Measurements from ENCODE around the gene RINT1. TPM values are rescaled to one million over a fixed set of nuclear protein-coding genes. Genes with fewer than 3 reads are reported as not detected.
A peak's percentile ranks its signal among the peaks of the same experiment; 100 is the strongest.

Gene RINT1
- total RNA-seq, 1 donor from 2014 or later = 9.0 TPM

- DNase-seq (ENCODE audit: low read depth) (no peak), FAIRE-seq (no peak)
- Histone ChIP-seq H3K4me3 (ENCODE audit: low read depth, low read length) (no peak overlapping the region), H3K27me3 (ENCODE audit: control insufficient read depth, insufficient read depth, low read length) (no peaks in the 10 kb centered on the region), H3K36me3 (ENCODE audit: control insufficient read depth, insufficient read depth, low read length) (peaks cover 2% of the 10 kb centered on the region)
- TF ChIP-seq, protein P1, sequence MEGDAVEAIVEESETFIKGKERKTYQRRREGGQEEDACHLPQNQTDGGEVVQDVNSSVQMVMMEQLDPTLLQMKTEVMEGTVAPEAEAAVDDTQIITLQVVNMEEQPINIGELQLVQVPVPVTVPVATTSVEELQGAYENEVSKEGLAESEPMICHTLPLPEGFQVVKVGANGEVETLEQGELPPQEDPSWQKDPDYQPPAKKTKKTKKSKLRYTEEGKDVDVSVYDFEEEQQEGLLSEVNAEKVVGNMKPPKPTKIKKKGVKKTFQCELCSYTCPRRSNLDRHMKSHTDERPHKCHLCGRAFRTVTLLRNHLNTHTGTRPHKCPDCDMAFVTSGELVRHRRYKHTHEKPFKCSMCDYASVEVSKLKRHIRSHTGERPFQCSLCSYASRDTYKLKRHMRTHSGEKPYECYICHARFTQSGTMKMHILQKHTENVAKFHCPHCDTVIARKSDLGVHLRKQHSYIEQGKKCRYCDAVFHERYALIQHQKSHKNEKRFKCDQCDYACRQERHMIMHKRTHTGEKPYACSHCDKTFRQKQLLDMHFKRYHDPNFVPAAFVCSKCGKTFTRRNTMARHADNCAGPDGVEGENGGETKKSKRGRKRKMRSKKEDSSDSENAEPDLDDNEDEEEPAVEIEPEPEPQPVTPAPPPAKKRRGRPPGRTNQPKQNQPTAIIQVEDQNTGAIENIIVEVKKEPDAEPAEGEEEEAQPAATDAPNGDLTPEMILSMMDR (IDR thresholded peaks at IDR 0.05; ENCODE audit: insufficient read depth, low read length, severe bottlenecking) = no peak
Measured at GRCh38 chr7:105610165-105610930, 78.3 kb downstream of the RINT1 start.

- TF ChIP-seq, protein P1 (IDR thresholded peaks at IDR 0.05; ENCODE audit: insufficient read depth, low read length, severe bottlenecking) = no peak
- DNase-seq (ENCODE audit: low read depth) (peak; percentile 3), FAIRE-seq (no peak)
- Histone ChIP-seq H3K4me3 (ENCODE audit: low read depth, low read length) (no peak overlapping the region), H3K27me3 (ENCODE audit: control insufficient read depth, insufficient read depth, low read length) (no peaks in the 10 kb centered on the region), H3K36me3 (ENCODE audit: control insufficient read depth, insufficient read depth, low read length) (peaks cover 2% of the 10 kb centered on the region)
Measured at GRCh38 chr7:105611856-105612775, 80.1 kb downstream of the RINT1 start.

DNA sequence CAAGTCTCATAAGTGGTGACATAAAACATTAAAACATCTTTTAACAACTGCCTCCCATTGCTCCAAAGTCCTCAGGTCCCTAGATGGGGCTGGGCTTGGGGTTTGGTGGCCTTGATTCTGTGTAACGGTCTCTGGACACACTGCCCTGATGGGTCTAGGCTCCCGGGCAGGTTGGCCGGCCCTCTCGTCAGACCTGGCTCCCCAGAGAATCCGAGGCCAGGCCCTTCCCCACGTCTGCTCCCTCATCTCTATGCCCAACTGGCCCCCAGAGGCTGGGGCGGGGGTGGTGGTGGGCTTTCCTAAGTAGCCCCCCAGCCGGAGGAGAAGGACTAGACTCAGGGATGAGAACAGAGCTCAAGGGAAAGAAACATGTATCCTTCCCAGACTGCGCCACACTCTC, 80.8 kb downstream of the RINT1 start:
- peaks cover 2% of the 10 kb centered on the region for H3K36me3 ChIP-seq (ENCODE audit: control insufficient read depth, insufficient read depth, low read length)
- no peaks in the 10 kb centered on the region for H3K27me3 ChIP-seq (ENCODE audit: control insufficient read depth, insufficient read depth, low read length)
- no peak for FAIRE-seq
- TF ChIP-seq, protein P1 (IDR thresholded peaks at IDR 0.05; ENCODE audit: insufficient read depth, low read length, severe bottlenecking) = no peak
- DNase-seq (ENCODE audit: low read depth) = no peak
- H3K4me3 ChIP-seq (ENCODE audit: low read depth, low read length) = no peak overlapping the region

DNA sequence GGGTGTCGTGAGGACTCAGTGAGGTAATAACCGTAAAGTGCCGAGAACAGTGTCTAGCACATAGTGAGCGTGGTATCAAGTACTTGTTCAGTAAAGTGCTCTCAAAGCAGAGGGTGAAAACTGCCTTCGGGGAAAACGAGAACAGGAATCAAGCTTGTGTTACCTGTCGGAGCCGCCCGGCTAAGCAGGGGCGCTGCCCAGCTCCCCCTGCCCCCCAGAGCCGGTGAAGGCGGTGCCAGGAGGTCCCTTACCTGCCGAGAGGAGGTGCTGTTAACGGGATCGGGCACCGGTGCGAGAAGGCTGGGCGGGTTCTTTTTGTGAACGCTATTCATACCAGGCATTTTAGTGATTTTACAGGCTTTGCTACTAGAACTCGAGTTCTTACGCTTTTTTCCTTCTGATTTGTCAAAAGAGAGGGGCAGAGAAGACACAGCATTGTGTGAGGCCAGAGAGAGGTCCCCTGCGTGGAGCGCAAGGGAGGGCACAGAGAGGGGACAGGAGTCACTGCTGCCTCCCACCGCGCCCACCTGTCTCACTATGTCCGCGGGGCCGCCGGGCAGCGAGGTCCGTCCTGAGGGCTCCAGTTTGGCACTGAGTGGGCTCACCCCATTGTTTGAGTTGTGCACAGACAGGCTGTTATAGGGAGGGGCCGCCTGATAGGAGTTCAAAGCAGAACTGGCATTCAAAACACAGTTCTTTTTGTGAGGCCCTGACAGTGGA, 81.8 kb downstream of the RINT1 start:
- no peak overlapping the region for H3K4me3 ChIP-seq (ENCODE audit: low read depth, low read length)
- TF ChIP-seq, protein P1 (IDR thresholded peaks at IDR 0.05; ENCODE audit: insufficient read depth, low read length, severe bottlenecking) = no peak
- no peaks in the 10 kb centered on the region for H3K27me3 ChIP-seq (ENCODE audit: control insufficient read depth, insufficient read depth, low read length)
- peaks cover 2% of the 10 kb centered on the region for H3K36me3 ChIP-seq (ENCODE audit: control insufficient read depth, insufficient read depth, low read length)
- DNase-seq (ENCODE audit: low read depth) (no peak), FAIRE-seq (no peak)

DNA sequence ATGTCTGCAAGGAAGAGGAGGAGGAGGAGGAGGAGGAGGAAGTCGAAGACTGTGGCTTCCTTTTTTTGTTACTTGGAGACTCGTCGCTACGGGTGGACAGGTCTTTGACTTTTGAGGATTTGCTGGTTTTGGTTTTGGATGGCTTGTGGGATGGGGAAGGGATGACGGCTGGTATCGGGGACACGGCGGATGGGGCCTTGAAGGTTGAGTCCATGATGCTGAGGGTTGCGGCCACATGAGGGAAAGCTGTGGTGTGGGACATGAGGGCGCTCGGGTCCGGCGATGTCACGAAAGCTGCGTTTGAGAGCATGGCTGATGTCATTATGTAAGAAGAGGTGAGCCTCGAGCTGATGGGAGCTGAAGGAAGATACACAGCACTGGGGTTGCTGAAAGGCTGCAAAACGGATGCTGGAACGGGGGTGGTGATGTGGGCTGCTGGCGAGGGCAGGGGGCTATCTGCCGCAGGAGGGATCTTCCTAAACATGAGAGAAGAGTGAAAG, 82.4 kb downstream of the RINT1 start:
- Histone ChIP-seq H3K4me3 (ENCODE audit: low read depth, low read length) (no peak overlapping the region), H3K27me3 (ENCODE audit: control insufficient read depth, insufficient read depth, low read length) (no peaks in the 10 kb centered on the region), H3K36me3 (ENCODE audit: control insufficient read depth, insufficient read depth, low read length) (peaks cover 2% of the 10 kb centered on the region)
- DNase-seq (ENCODE audit: low read depth) = no peak
- TF ChIP-seq, protein P1 (IDR thresholded peaks at IDR 0.05; ENCODE audit: insufficient read depth, low read length, severe bottlenecking) = no peak
- no peak for FAIRE-seq

Other genes with a start within 250 kb of the RINT1 start
- gene SRPK2, start 143.3 kb upstream of the RINT1 start, total RNA-seq = 43.4 and 70.0 TPM in 2 replicates
- 18.2 and 29.5 TPM in 2 replicates for gene PUS7, start 9.9 kb upstream of the RINT1 start, total RNA-seq
- gene EFCAB10, start 49.3 kb downstream of the RINT1 start, total RNA-seq = 0.51 and 0.53 TPM in 2 replicates